NCI-H460 (cell line): Measurements from ENCODE around the gene RALA. TPM values are rescaled to one million over a fixed set of nuclear protein-coding genes. Genes with fewer than 3 reads are reported as not detected.
"Not testable (repeated sequence)": the region's sequence is repeated elsewhere in the genome, so short reads cannot be mapped to it uniquely, and the experiment has no call there.

Experiments
- DNase-seq: peaks from one replicate; pipeline ENCODE4 v3.0.0-alpha.2; 2016; ENCODE audit warnings: low read depth; ENCODE audit errors: extremely low read depth
- total RNA-seq: library from RNA; depleted of rRNA; stranded (reverse); fragments of >200 nt; shearing (Covaris generic); gene quantifications from 2 replicates; pipeline ENCODE4 v1.2.3, GENCODE V29; 2014

The RALA gene
- total RNA-seq, 1 experiment from 2014 or later = 20.0 TPM

DNA sequence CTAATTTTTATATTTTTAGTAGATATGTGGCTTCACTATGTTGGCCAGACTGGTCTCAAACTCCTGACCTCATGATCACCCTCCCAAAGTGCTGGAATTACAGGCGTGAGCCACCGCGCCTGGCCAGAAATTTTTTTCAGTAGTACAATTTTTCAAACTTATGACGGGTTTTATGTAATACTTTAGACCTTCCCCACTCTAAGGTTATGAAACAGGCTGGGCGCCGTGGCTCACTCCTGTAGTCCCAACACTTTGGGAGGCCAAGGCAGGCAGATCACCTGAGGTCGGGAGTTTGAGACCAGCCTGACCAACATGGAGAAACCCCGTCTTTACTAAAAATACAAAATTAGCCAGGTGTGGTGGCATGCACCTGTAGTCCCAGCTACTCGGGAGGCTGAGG is 56.5 kb downstream of the RALA start:
- DNase-seq = not testable (repeated sequence)

- no peak for DNase-seq
Measured at GRCh38 chr7:39681887-39682441, 58.6 kb downstream of the RALA start.

DNA sequence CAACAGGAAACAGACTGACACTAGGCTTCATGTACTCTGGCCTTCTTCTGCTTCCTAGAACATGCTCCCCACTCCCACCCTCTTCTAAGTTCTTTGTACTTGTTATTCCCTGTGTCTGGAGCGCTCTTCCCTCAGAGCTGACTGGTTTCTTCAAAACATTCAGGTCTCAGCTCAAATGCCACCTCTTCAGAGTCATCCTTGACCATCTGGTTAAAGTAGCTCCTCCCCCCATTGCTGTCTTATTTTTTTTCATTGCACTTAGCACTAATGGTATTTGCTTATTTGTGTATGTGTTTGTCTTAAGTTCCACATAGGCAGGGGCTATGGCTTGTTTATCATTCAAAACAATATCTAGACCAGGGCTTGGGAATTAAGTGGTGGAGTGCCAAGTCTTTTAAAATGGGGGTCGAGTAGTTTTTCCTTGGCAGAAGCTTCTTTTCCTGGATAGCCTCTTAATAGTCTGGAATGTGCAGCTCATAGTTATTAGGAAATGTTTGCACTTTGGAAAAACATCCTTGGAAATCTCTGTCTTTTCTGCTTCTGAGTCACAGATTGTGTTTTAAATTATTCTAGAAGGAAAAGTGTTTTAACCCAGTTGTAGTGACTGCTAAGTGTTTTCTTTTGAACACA is 60.0 kb downstream of the RALA start:
- no peak for DNase-seq

DNA sequence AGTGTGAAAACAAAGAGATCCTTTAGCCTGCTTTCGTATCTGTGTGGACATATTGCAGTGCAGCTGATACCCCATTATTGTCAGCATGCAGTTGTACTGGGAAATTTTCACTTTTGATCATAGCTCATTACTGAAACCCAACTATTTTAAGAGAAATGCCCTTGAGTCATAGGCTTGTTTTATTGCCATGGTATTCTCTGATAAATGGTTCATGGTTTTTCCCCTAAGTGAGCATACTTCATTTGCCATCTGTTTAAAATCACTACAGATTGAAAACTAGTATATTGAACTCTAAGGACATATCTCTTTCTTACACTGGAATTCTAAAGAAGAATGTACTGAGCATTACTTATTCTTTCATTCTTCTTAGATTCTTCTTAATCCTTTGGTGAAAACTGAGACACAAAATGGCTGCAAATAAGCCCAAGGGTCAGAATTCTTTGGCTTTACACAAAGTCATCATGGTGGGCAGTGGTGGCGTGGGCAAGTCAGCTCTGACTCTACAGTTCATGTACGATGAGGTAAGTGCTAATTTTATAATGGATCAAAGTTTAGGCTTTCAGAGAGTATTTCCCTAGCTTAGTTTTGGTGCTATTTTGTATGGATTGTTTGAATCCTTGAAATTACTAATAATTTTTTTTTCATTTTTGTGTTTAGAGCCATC is 63.0 kb downstream of the RALA start:
- DNase-seq = no peak

DNA sequence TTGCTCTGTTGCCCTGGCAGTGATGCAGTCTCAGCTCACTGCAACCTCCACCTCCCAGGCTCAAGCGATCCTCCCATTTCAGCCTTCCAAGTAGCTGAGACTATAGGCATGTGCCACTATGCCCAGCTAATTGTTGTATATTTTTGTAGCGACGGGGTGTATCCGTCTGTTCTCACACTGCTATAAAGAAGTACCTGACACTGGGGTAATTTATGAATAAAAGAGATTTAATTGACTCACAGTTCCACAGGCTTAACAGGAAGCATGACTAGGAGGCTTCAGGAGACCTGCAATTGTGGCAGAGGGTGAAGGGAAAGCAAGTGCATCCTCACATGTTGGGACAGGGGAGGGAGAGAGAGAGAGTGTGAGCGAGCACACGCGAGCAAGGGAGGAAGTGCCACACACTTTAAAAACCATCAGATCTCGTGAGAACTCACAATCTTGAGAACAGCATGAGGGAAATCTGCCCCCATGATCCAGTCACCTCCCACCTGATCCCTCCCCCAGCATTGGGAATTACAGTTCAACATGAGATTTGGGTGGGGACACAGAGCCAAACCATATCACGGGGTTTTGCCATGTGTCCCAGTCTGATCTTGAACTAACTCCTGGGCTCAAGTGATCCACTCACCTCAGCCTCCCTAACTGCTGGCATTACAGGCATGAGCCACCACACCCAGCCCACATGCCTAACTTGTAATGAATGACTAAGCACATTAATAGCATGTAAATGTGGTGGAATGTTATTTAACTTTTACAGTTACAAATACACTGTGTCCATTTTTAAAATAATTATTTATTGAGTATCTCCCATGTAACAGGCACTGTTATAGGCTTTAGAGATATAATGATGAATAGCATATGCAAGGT is 65.5 kb downstream of the RALA start:
- DNase-seq = peak; percentile 5

DNA sequence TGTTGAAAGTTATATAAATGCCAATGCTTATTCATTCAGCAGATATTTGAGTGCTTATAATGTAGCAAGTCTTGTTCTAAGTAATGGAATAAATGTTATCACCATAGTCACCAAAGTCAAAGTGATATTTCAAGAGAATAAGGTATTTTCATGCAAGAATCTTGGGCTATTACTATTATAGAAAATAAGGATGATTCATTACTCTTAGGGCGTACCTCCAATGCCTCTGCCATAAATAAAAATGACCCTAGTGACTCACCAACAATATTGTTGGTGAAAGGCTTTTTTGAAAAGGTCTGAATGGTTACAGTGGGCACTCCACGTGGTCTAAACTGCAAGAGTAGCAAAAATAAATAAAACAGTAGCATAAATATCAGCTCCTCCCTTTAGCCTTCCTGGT is 68.4 kb downstream of the RALA start:
- no peak for DNase-seq

- not testable (repeated sequence) for DNase-seq
Measured at GRCh38 chr7:39693086-39693485, 69.7 kb downstream of the RALA start.

DNA sequence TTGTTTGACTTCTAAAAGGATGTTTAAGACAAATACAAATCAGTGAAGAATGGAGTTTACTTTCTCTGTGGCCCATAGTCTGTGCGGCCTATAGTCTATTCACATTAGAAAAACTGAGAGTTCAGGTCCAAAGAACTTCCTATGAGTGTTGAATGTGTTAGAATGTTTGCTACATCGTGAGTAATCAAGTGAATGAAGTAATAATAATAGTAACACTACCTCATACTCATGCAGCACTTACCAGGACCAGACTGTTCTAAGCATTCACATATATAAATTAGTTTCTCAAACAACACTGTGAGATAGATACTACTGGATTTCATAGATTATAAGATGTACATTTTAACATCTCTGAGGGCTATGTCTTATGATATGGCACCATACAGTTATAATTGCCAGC is 70.4 kb downstream of the RALA start:
- DNase-seq = no peak

DNA sequence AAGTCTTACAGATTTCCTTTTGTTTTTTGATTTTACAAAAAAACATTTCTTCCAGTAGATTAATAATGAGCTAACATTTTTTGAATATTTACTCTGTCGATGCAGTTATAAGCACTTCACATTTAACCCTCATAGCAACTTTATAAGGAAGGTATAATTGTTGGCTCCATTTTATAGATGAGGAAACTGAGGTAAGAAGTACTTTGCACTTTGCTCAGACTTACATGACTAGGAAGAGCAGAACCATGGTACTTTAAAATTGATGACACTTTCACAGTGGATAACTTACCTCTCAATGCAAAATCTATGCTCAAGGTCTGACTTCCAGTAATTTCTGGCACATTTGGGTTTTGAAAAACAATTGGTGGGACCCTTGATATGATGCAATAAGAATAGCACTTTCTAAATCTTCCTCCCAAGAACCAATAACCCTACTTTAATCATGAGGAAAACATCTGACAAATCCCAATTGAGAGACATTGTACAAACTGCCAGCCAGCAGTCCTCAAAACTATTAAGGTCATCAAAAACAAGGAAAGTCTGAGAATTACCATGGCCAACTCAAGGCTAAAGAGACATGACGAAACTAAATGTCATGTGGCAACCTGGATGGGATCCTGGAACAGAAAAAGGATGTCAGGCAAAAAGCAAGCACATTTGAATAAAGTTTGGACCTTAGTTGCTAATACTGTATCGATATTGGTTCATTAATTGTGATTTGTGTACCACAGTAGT is 72.6 kb downstream of the RALA start:
- DNase-seq = no peak

DNA sequence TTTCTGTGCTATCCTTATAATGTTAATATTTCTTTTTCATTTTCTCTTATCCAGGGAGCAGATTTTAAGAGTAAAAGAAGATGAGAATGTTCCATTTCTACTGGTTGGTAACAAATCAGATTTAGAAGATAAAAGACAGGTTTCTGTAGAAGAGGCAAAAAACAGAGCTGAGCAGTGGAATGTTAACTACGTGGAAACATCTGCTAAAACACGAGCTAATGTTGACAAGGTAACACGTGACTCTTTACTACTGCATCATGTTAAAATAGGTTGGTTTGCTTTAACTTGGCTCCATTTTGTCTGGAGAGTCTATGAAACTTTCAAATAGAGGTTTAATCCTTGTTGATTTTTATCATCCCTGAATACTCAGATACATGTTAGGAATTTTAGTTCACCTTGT is 73.3 kb downstream of the RALA start:
- DNase-seq = no peak

- no peak for DNase-seq
Measured at GRCh38 chr7:39697483-39697882, 74.1 kb downstream of the RALA start.

DNA sequence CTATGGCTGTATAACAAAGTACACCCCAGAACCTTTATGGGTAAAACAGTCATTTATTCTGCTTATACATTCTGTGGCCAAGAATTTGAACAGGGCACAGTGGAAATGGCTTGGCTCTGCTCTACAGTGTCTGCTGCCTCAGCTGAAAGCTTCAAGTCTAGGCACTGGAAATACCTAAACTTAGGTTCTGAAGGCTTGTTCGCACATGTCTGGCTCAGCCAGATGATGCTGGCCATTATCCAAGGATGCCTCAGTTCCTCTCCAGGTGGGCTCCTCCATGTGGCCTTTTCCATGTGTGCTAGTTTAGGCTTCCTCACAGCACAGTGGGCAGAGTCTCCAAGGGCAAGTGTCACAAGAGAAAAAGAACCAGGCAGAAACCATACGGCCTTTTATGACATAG is 76.8 kb downstream of the RALA start:
- no peak for DNase-seq

DNA sequence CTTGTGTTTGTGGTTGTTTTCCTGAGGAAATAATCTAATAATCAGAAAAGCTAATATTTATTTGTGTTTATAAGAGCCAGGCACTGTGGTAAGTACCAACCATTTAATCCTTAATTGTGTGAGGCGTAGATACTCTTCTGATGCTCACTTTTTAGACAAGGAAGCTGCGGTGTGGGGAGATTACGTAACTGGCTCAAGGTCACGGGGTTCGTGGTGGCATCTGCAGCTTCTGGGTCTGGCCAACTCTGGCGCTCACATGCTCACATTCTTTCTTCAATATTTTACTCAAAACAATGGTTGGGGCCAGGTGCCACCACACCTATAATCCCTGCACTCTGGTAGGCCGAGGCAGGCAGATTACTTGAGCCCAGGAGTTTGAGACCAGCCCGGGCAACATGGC is 77.6 kb downstream of the RALA start:
- DNase-seq = no peak

- no peak for DNase-seq
Measured at GRCh38 chr7:39702133-39702532, 78.8 kb downstream of the RALA start.

DNA sequence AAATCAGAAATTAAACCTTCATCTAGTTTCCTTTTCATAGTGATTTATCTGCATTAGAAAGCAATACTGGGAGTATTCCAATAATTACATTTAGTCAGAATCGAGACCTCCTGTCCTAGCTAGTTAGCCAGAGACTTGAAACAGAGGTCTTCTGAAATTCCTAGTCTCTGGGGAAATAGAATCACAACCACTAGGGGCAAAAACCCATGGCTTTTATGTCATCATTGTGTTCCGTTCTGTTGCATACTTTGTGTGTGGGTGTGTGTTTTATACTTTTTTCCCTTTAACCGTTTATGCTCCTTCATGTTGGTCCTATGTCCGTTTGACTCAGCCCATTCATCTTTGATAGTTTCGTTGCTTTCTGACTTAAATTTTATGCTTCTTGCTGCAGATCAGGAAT is 79.8 kb downstream of the RALA start:
- DNase-seq = no peak

DNA sequence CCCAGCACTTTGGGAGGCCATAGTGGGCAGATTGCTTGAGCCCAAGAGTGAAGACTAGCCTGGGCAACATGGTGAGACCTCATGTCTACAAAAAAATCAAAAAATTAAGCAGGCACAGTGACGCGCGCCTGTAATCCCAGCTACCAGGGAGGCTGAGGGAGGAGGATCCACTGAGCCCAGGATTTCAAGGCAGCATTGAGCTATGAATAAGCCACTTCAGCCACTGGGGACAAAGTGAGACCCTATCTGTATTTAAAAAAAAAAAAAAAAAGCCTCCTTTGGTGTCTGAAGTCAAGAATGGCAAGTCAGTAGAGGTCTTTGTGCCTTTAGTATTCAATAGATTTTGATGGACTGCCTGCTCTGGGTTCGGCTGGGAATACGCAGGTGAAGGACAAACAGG is 85.7 kb downstream of the RALA start:
- DNase-seq = no peak

GRCh38 chr7:39709768-39710311 is 86.5 kb downstream of the RALA start:
- no peak for DNase-seq

DNA sequence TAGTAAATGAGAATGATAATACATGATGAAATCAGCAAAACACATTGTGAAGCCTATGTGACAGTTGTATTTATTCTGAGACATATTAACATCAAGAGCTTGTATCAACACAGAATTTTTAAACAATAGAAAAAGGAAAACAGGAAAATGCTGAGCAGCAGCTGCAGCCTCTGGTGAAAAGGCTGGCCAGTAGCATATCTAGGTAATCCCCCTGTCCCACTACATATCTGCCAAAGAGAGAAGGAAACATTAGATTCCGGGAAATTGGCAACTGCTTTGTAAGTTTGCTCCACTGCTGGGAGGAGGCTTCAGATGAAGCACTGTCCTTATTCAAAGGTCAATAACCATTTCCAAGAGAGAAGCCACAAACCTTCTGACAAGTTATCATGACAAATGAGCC is 89.4 kb downstream of the RALA start:
- DNase-seq = no peak

GRCh38 chr7:39714447-39715091 is 91.2 kb downstream of the RALA start:
- DNase-seq = no peak

GRCh38 chr7:39720586-39720985 is 97.2 kb downstream of the RALA start:
- no peak for DNase-seq
